PC-3 (cell line): Measurements from ENCODE around the gene CEACAM6. TPM values are rescaled to one million over a fixed set of nuclear protein-coding genes. Genes with fewer than 3 reads are reported as not detected.

Source experiments
- ATAC-seq: fragments of 200-7000 bp; cut with Tn5 transposase; 2 replicates; pipeline ENCODE4 v1.9.1; 2020; ENCODE audit warnings: mild to moderate bottlenecking, moderate library complexity
- BruUV-seq: library from RNA; stranded (reverse); fragments of 400-500 nt; replicated peaks from 2 replicates; lab custom pipeline; 2021; lab: Mats Ljungman, UMichigan
- CTCF ChIA-PET: fragments of 300-600 bp; sonication (Branson Sonifier 250); formaldehyde crosslinking; loops from one replicate; lab custom pipeline; 2022; ENCODE audit warnings: antibody characterized with exemption; lab: Charles Lee
- POLR2A ChIA-PET: fragments of 300-600 bp; sonication (Branson Sonifier 250); formaldehyde crosslinking; loops from one replicate; lab custom pipeline; 2022; ENCODE audit warnings: antibody characterized with exemption; ENCODE audit not compliant: unreplicated experiment; lab: Charles Lee
- DNase-seq: peaks from one replicate; pipeline ENCODE4 v3.0.0-alpha.2; 2015
- H2AFZ ChIP-seq: fragments of 300-600 bp; sonication (generic); 2 replicates; pipeline ENCODE4 v1.6.0; 2016; ENCODE audit warnings: antibody characterized with exemption, low read length
- H3F3A ChIP-seq: fragments of 300-600 bp; sonication (generic); one replicate; pipeline ENCODE4 v1.6.0; 2017; ENCODE audit warnings: antibody characterized with exemption, low read length, control low read depth, mild to moderate bottlenecking; ENCODE audit not compliant: unreplicated experiment
- H3K27ac ChIP-seq: fragments of 300-600 bp; sonication (generic); 2 replicates; pipeline ENCODE4 v1.5.1; 2016; ENCODE audit warnings: mild to moderate bottlenecking, low read length
- H3K27me3 ChIP-seq: fragments of 300-600 bp; sonication (generic); 2 replicates; pipeline ENCODE4 v1.6.1; 2016; ENCODE audit warnings: low read length, mixed read lengths
- H3K36me3 ChIP-seq: fragments of 300-600 bp; sonication (generic); 2 replicates; pipeline ENCODE4 v1.6.1; 2016; ENCODE audit warnings: low read depth, mixed run types, low read length, mixed read lengths
- H3K4me1 ChIP-seq: fragments of 300-600 bp; sonication (generic); 2 replicates; pipeline ENCODE4 v1.5.1; 2016; ENCODE audit warnings: low read length; ENCODE audit not compliant: insufficient read depth
- H3K4me2 ChIP-seq: fragments of 300-600 bp; sonication (generic); 2 replicates; pipeline ENCODE4 v1.6.0; 2016; ENCODE audit warnings: low read length
- H3K4me3 ChIP-seq: fragments of 300-600 bp; sonication (generic); 2 replicates; pipeline ENCODE4 v1.5.1; 2016; ENCODE audit warnings: mild to moderate bottlenecking, low read length, mixed read lengths
- H3K79me2 ChIP-seq: fragments of 300-600 bp; sonication (generic); 2 replicates; pipeline ENCODE4 v1.6.1; 2017; ENCODE audit warnings: low read length, mixed read lengths
- H3K9ac ChIP-seq: fragments of 300-600 bp; sonication (generic); 2 replicates; pipeline ENCODE4 v1.6.0; 2016; ENCODE audit warnings: mild to moderate bottlenecking, low read length
- H3K9me2 ChIP-seq: fragments of 300-600 bp; sonication (generic); replicated peaks from 2 replicates; pipeline ENCODE4 v1.6.1; 2016; ENCODE audit warnings: mixed run types, low read length, mixed read lengths
- H3K9me3 ChIP-seq: fragments of 300-600 bp; sonication (generic); 2 replicates; pipeline ENCODE4 v1.6.1; 2016; ENCODE audit warnings: low read length, mixed read lengths
- H4K20me1 ChIP-seq: fragments of 300-600 bp; sonication (generic); 2 replicates; pipeline ENCODE4 v1.6.1; 2016; ENCODE audit warnings: low read length, mixed read lengths
- CTCF ChIP-seq: fragments of 300-600 bp; sonication (generic); conservative IDR thresholded peaks from 2 replicates; pipeline ENCODE4 v1.5.1; 2017; ENCODE audit warnings: antibody characterized with exemption, low read depth, mild to moderate bottlenecking, low read length
- EZH2 ChIP-seq: fragments of 300-600 bp; sonication (generic); IDR thresholded peaks from one replicate; pipeline ENCODE4 v1.6.1; 2017; ENCODE audit warnings: antibody characterized with exemption, mild to moderate bottlenecking, low read length; ENCODE audit not compliant: unreplicated experiment
- EZH2phosphoT487 ChIP-seq: fragments of 300-600 bp; sonication (generic); IDR thresholded peaks from 2 replicates; pipeline ENCODE4 v1.6.1; 2018; ENCODE audit warnings: mild to moderate bottlenecking, antibody characterized with exemption, low read length, borderline replicate concordance
- intact Hi-C: fragments of 100-400 bp; cut with micrococcal nuclease; formaldehyde crosslinking; loops from 2 replicates; pipeline ENCODE4 v1.9.0; 2023
- total RNA-seq: library from RNA; depleted of rRNA; stranded (reverse); fragments of >200 nt; gene quantifications from 2 replicates; pipeline ENCODE4 v1.2.3, GENCODE V29; 2014

The CEACAM6 gene
- total RNA-seq, 1 experiment from 2014 or later: 7.1 TPM

GRCh38 chr19:41810301-41810700, 55.0 kb downstream of the CEACAM6 start:
- Histone ChIP-seq H3K4me2 (no peak overlapping the region), H3F3A (no peaks in the 10 kb centered on the region), H3K4me3 (no peak overlapping the region), H3K27ac (no peak overlapping the region), H3K36me3 (no peaks in the 10 kb centered on the region), H3K27me3 (no peaks in the 10 kb centered on the region), H3K9ac (no peak overlapping the region), H3K9me3 (no peaks in the 10 kb centered on the region), H3K9me2 (no peaks in the 10 kb centered on the region), H2AFZ (no peak overlapping the region), H3K79me2 (no peaks in the 10 kb centered on the region), H3K4me1 (no peaks in the 10 kb centered on the region), H4K20me1 (no peaks in the 10 kb centered on the region)
- no TSS peak for BruUV-seq
- TF ChIP-seq EZH2phosphoT487: no peak
- TF ChIP-seq EZH2: no peak
- TF ChIP-seq CTCF: no peak
- CTCF ChIA-PET: no interaction called here
- POLR2A ChIA-PET: no interaction called here
- intact Hi-C loops: no loop called here
- no peak for DNase-seq
- no peak for ATAC-seq

- ATAC-seq: no peak
These were observed 55.7 kb downstream of the CEACAM6 start for GRCh38 chr19:41811036-41811435.

GRCh38 chr19:41811981-41812380, 56.7 kb downstream of the CEACAM6 start:
- H2AFZ ChIP-seq: no peak overlapping the region
- H3K9ac ChIP-seq: no peak overlapping the region
- no peak for DNase-seq
- H3K79me2 ChIP-seq: no peaks in the 10 kb centered on the region
- no peaks in the 10 kb centered on the region for H3K27me3 ChIP-seq
- no peaks in the 10 kb centered on the region for H3K9me3 ChIP-seq
- BruUV-seq: no TSS peak
- no peak overlapping the region for H3K4me3 ChIP-seq
- no peaks in the 10 kb centered on the region for H4K20me1 ChIP-seq
- no peaks in the 10 kb centered on the region for H3K9me2 ChIP-seq
- ChIA-PET POLR2A (no interaction called here), CTCF (no interaction called here)
- no peak overlapping the region for H3K27ac ChIP-seq
- no peaks in the 10 kb centered on the region for H3K4me1 ChIP-seq
- TF ChIP-seq EZH2phosphoT487 (no peak), CTCF (no peak), EZH2 (no peak)
- no peak for ATAC-seq
- intact Hi-C loops: no loop called here
- no peak overlapping the region for H3K4me2 ChIP-seq
- no peaks in the 10 kb centered on the region for H3K36me3 ChIP-seq
- no peaks in the 10 kb centered on the region for H3F3A ChIP-seq

More at GRCh38 chr19:41811036-41811435, 55.7 kb downstream of the CEACAM6 start:
- Histone ChIP-seq H3K36me3 (no peaks in the 10 kb centered on the region), H3F3A (no peaks in the 10 kb centered on the region), H3K9ac (no peak overlapping the region), H2AFZ (no peak overlapping the region), H3K27ac (no peak overlapping the region), H3K79me2 (no peaks in the 10 kb centered on the region), H3K9me3 (no peaks in the 10 kb centered on the region), H3K4me2 (no peak overlapping the region), H3K4me3 (no peak overlapping the region), H4K20me1 (no peaks in the 10 kb centered on the region), H3K4me1 (no peaks in the 10 kb centered on the region), H3K9me2 (no peaks in the 10 kb centered on the region), H3K27me3 (no peaks in the 10 kb centered on the region)
- no peak for TF ChIP-seq EZH2
- POLR2A ChIA-PET: no interaction called here
- DNase-seq: no peak
- BruUV-seq: no TSS peak
- CTCF ChIA-PET: no interaction called here
- intact Hi-C loops: no loop called here
